K562 (cell line): ENCODE data around the gene SKOR1. TPM values are rescaled to one million over a fixed set of nuclear protein-coding genes. Genes with fewer than 3 reads are reported as not detected.

Experiments
- SNRNP70 ChIP-seq: fragments of 200-400 bp; formaldehyde crosslinking; optimal IDR thresholded peaks from 2 replicates; pipeline ENCODE3; 2017; ENCODE audit warnings: low read depth, low read length
- SOX6 ChIP-seq: fragments of 450-650 bp; IDR thresholded peaks from 2 replicates; pipeline ENCODE4 v1.6.1; 2014; ENCODE audit warnings: mild to moderate bottlenecking
- polyA plus RNA-seq, 8 experiments: library from polyadenylated mRNA; depleted of rRNA in 4 of 8; stranded (reverse) in 5 of 8; unstranded in 3 of 8; fragments of >200 nt; fragmentation: Nextera tagmentation in 2 of 8; fragmentation: Illumina TruSeq in 1 of 8; extraction: Ambion mirVana in 2 of 8; extraction: Trizol in 1 of 8; gene quantifications; 2 replicates each; pipeline versions ENCODE4 v1.2.1 to v1.2.3, GENCODE V29; 2011 to 2014; ENCODE audit warnings: inconsistent platforms in 1 of 8, missing spikeins in 1 of 8
- total RNA-seq, 7 experiments: library from RNA; depleted of rRNA in 6 of 7; stranded (reverse); fragments of >200 nt in 6 of 7; fragmentation: Illumina TruSeq in 2 of 7; extraction: Trizol in 2 of 7; gene quantifications; 2 replicates each; pipeline versions ENCODE4 v1.2.1 to v1.2.3, GENCODE V29; 2011 to 2021; ENCODE audit warnings: low replicate concordance in 1 of 7
- TF ChIP-seq, protein P1 (sequence below): fragments of 450-650 bp; IDR thresholded peaks from 2 replicates; pipeline ENCODE4 v1.6.1; 2016; ENCODE audit warnings: low read depth, mild to moderate bottlenecking, moderate library complexity
- TF ChIP-seq, protein P2 (sequence below): sonication (generic); formaldehyde crosslinking; IDR thresholded peaks from 2 replicates; pipeline ENCODE4 v1.4.0; 2020; ENCODE audit warnings: mild to moderate bottlenecking, missing genetic modification reagents
- TF ChIP-seq, protein P3 (sequence below): fragments of 450-650 bp; IDR thresholded peaks from 2 replicates; pipeline ENCODE4 v1.6.1; 2017; ENCODE audit warnings: antibody characterized with exemption, mild to moderate bottlenecking

Gene SKOR1
- total and polyA plus RNA-seq, 9 of the 15 experiments (the other 6 are each of a cell fraction or from before 2014, with no cell fraction given) = 0.04 to 0.41 (median 0.09) TPM; not detected in 3

DNA sequence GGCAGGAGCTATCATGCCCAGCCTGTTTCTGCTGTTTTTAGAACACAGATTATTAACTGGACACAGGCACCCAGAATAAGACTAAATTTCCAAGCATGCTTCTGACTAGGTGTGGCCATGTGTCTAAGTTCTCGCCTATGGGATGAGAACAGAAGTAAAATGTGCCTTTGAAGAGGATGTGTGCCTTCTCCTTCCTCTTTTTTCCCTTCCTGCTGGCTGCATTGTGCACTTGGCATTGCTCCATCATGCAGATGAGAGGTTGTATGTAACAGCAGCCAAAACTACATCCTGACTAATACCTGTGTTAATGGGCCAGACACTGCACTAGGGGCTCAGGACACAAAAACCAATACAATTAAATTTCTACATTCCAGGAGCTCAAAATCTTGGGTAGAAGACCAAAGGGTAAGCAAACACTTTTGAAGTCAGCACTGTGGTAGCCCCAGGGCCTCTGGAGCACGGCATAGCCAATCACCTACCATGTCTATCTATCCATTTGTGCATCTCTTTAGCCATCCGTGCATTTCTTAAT is 55.4 kb downstream of the SKOR1 start (continued):
- TF ChIP-seq SOX6 (0 out of 2 replicates have a peak, but pooled peaks have one; percentile 23), SNRNP70 (no peak)
- TF ChIP-seq, protein P1, sequence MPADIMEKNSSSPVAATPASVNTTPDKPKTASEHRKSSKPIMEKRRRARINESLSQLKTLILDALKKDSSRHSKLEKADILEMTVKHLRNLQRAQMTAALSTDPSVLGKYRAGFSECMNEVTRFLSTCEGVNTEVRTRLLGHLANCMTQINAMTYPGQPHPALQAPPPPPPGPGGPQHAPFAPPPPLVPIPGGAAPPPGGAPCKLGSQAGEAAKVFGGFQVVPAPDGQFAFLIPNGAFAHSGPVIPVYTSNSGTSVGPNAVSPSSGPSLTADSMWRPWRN = no peak
- TF ChIP-seq, protein P2, sequence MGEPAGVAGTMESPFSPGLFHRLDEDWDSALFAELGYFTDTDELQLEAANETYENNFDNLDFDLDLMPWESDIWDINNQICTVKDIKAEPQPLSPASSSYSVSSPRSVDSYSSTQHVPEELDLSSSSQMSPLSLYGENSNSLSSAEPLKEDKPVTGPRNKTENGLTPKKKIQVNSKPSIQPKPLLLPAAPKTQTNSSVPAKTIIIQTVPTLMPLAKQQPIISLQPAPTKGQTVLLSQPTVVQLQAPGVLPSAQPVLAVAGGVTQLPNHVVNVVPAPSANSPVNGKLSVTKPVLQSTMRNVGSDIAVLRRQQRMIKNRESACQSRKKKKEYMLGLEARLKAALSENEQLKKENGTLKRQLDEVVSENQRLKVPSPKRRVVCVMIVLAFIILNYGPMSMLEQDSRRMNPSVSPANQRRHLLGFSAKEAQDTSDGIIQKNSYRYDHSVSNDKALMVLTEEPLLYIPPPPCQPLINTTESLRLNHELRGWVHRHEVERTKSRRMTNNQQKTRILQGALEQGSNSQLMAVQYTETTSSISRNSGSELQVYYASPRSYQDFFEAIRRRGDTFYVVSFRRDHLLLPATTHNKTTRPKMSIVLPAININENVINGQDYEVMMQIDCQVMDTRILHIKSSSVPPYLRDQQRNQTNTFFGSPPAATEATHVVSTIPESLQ (CRISPR knock-in tag) = peak; percentile 74; the same call in 1 of the 2 replicates
- TF ChIP-seq, protein P3, sequence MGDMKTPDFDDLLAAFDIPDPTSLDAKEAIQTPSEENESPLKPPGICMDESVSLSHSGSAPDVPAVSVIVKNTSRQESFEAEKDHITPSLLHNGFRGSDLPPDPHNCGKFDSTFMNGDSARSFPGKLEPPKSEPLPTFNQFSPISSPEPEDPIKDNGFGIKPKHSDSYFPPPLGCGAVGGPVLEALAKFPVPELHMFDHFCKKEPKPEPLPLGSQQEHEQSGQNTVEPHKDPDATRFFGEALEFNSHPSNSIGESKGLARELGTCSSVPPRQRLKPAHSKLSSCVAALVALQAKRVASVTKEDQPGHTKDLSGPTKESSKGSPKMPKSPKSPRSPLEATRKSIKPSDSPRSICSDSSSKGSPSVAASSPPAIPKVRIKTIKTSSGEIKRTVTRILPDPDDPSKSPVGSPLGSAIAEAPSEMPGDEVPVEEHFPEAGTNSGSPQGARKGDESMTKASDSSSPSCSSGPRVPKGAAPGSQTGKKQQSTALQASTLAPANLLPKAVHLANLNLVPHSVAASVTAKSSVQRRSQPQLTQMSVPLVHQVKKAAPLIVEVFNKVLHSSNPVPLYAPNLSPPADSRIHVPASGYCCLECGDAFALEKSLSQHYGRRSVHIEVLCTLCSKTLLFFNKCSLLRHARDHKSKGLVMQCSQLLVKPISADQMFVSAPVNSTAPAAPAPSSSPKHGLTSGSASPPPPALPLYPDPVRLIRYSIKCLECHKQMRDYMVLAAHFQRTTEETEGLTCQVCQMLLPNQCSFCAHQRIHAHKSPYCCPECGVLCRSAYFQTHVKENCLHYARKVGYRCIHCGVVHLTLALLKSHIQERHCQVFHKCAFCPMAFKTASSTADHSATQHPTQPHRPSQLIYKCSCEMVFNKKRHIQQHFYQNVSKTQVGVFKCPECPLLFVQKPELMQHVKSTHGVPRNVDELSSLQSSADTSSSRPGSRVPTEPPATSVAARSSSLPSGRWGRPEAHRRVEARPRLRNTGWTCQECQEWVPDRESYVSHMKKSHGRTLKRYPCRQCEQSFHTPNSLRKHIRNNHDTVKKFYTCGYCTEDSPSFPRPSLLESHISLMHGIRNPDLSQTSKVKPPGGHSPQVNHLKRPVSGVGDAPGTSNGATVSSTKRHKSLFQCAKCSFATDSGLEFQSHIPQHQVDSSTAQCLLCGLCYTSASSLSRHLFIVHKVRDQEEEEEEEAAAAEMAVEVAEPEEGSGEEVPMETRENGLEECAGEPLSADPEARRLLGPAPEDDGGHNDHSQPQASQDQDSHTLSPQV = peak; percentile 44
